HK-2 (cell line): ENCODE data around the gene CERS3.

Experiments used
- DNase-seq: peaks from one replicate; pipeline ENCODE4 v3.0.0-alpha.2; 2018; ENCODE audit not compliant: unreplicated experiment

The CERS3 gene

DNA sequence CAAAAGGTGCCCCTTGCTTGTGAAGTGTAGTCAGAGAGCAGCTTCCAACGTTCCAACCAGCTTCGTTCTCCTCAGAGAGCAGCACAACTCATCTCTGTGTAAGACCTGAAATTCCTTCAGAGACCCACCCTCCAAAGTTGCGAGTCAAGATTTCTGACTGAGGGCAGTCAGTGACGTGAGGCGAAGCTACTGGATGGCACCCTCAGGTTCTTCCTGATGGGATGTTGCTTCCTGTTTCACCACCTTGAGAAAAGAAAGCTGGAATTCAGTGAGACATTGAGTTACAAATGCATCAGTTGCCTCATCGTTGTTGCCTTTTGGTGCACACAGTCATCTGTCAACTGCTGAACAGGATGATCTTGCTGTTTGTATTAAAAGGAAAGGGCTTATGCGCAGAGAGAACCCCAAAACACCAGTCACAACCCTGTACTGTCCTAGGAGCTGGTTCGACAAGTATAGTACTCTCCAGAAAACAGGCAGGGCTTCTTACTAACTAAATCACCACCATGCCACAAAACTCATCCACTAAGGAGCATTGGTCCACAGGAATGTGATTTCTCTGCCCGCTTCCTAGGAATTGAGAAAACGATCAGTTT is at the start of gene CERS3:
Gene CERS3 (minus strand): TSS at position 118 of the 596 bp plus-strand sequence. CDS start 27,101 bp downstream, outside the sequence.
- DNase-seq: no peak

DNA sequence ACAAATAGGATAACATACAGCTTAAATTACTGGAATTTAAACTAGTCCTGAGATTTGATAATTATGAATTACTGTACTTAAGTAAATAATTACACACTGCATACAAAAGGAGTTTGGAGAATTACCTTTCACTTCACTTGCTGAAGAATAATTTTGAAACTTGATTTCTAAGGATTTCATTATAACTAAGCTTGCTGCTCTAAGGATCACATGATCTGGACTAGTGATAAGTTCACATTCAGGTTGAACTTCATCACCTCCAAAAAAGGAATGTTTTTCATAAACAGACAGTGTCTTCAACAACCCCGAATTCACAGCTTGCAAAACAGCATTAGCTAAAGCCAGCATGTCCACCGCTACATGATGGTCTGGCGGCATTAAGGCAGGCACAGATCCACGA is 44.8 kb upstream of the CERS3 start:
- no peak for DNase-seq

DNA sequence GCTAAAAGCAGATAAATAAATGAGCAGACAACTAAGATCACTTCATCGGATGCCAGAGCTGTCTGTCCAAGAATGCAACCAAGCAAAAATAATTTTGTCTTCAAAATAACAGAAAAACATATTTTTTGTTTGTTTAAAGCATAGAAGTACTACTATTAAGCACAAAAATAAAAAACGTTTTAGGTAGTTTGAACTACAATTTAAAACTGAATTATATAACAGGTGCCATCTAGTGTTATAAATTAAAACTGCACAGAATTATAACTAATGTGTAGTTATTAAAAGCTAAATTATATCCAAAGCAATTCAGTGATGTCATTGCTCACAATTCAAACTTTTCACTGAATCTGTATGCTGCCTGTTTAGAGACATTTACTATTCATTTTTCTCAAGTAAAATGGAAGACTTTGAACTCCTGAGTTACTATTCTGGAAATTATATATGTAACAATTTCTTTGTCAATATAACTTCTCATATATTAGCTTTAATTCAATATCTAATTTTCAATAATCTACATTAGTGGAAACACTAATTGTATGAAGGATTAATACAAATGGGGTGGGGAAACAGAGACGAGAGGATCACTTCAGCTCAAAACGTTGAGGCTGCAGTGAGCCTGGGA is 43.7 kb upstream of the CERS3 start:
- DNase-seq: no peak

DNA sequence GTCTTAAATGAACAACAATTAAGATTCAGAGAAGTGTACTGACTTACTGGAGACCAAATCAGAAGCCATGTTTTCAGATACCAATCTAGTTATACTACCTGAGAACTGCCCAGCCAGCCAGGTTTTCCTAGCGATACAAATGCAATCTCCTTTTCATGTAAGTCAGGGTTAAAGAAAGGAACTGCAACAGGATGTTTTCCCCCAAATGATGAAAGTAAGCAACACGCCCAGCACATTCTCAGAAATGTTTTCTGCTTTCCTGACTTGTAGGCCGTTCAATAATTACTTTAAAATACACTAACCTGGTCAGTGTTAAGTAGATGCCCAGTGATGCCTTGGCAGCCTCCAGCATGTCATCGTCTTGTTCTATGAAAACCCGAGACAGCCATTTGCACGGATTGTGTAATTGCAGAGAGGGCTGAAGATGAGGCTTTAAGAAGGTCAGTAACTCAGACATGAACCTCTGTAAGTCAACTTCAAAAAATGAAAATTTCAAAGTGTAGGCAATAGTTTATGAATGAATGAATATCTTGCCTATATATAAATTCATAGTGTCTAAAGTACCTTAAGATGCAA is 42.9 kb upstream of the CERS3 start:
- no peak for DNase-seq

DNA sequence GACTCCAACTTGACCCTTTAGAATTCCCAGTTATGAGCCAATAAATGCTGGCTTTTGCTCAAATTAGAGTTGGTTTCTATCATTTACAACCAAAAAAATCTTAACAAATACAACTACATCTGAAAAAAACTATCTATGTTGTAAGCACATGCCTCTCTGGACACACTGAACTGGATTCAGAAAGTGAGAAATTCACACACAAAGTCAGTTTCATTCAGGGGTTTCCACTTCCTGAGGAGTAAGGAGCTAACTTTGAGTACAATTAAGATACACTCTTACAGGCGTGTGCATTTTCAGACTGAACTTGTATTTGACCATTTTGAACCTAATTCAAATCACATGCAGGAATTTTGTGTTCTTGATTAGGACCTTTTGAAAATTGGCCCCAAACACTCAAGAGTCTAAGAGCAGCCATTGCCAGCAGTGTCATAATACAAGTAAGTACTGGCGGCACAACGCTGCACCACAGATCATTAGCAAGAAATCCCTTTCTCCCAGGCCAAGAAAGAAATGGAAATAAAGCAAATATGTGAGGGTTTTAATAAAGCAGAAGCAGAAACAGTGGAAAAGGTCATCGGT is 42.1 kb upstream of the CERS3 start:
- no peak for DNase-seq

DNA sequence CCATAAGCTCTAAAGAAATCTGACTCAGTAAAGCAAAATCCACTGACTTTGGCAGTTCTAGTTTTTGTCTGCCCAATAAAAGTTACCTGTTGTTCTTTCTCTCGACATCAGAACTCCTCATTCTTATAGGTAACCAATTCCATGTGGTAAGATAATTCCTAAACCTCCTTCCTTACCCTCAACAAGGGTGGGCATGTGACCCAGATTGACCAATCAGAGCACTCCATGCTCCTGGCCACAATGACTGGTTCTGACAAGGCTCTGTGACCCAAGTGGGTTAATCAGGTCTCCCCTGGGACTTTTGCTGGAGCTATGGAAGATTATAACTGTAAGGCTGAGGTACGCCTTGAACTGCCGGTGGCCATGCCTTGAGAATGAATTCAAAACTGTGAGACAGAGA is 41.5 kb upstream of the CERS3 start:
- no peak for DNase-seq

DNA sequence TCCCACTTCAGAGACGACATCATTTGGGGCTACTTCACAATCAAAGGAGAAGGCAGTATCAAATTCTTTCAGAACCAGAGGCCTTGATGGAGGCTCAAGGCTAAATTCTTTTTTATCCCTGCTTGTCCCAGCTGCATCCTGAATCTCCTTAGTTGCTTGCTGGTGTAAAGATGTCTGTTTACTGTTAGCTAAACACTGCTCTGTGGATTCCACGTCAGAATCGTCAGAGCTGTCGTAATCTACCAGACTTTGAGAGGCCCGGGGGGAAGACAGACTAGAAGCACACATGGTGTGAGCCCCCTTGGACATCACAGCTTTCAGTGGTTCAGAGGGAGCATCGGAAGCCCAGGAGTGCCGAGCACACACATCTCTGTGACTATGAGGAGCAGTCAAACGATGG is 40.6 kb upstream of the CERS3 start:
- DNase-seq: no peak

DNA sequence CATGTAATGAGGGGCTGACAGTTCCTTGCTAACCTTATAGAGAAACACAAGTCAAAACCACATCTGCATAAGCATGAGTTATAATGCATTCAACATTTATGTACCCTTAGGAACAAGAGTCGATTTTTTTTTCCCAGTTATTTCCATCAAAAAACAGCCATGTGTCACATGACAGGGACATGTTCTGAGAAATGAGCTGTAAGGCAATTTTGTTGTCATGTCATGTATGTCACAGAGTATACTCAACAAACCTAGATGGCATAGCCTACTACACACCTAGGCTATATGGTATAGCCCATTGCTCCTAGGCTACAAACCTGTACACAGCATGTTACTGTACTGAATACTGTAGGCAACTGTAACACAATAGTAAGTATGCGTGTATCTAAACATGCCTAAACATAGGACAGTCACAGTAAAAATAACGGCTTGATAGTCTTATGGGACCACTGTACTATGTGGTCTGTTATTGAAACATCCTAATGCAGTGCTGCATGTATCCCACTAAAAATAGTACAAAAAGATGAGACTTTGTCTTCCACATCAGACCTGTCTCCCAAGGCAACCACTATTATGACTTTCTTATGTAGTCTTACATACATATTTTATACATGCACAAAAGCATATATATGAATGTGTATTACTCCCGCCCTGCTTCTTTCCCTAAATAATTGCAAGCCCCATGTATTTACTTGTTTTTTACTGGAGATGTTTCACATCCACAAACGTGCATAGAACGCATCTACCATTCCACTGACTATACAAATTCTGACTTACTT is 38.3 kb upstream of the CERS3 start:
- no peak for DNase-seq

DNA sequence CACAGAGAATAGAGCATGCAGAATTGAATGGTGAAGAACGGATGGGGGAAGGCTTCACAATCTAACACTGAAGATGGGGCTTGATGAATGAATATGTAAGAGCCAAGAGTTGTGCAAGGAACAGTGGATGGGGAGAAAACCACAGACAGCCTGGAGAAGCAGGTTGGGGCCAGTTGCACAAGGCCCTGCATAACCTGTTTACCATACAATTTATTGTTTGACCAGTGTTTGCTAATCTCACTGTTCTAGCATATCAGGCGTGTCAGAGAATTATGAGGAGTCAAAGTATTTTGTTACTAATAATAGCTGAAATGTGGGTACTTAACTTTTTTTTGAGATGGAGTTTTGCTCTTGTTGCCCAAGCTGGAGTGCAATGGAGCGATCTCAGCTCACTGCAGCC is 36.8 kb upstream of the CERS3 start:
- DNase-seq: no peak

DNA sequence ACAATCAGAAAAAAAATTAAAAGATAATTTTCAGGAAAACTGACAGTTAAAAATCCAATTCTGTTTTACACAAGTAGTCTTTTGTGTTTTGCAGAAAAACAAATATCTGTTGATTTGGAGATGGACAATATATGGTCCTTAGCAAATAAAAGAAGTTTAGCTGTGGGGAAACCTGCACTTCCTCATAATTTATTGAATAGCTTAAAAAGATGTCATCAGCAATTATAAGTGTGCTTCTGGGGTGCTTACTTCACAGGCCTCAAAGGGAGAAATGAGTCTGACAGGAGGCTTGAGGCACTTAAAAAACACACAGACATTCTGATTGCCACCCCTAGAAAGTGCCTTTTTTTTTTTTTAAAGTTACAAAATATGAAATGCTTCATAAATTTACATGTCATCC is 31.6 kb upstream of the CERS3 start:
- DNase-seq: no peak

DNA sequence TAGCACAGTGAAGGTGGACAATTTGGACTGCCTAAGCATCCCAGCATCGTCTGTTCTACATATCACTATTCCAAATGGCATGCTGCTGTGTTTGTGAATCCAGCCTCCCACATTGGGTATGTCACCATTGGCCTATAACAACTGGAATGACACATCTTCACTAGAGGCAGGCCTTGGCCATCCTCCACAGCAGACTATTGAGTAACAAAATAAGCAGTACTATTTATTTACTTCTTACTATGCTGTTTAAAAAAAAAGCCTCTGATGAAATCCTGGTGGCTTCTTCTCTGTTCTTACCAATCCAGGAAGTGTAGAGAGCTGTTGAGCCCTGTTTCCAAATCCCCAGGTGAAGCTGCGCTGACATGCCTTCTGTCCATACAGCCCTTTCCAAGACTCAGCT is 30.6 kb upstream of the CERS3 start:
- DNase-seq: no peak

DNA sequence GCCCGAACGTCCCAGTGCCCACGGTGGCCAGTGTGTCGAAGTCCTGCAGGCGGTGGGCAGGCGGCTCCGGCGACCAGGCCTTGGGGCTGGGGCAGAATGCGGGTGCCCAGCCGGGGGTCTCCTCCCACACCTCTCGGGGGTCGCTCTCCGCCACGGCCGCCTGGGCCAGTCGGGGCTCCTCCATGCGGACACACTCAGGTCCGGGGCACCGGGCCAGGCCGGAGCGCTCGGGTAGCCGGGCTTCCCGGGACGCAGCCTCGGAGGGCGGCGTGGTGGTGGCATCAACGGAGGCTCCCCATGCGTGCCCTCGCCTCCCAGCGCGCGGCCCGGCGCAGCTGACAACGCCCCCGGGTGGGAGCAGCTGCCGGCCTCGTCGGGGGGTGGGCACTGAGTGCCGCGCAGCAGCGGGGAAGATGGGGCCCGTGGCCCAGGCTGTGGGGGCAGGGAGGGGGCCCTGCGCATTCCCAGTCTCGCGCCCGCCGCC is 30.1 kb upstream of the CERS3 start:
- no peak for DNase-seq

DNA sequence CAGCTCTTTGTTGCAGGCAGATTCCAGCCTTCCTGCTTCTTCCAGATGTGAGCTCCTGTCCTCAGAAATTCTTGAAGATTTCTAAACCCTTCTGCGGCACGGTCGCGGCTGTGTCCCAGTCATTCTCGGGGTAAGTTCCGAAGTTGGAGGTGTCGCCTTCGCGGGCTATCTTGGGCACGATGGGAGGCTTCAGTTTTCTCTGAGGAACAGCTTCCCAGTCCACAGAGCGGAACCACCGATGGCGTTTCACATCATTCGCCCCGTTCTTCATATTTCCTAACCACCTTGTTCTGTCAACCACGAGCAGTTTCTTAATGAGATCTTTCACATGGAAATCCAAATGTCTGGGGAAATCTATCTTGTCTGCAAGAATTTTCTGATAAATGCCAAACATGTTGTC is 24.7 kb upstream of the CERS3 start:
- DNase-seq: no peak

DNA sequence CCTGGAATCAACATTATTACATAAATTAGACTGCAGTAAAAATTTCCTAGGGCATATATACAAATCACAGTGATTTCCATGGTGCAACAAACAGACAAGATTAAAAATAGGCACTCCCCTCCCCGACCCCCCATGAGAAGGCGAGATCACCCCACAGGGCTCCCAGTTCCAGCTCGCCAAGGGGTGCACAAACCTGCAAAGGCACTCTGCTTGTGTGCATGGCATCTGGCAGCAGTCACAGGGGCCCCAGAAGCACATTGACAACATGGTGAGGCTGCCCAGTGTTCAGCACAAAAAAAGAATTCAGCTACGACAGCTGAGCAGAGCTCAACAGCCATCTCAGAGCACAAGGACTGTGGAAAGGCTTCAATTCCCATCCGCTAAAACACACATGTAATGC is 19.2 kb upstream of the CERS3 start:
- DNase-seq: no peak

DNA sequence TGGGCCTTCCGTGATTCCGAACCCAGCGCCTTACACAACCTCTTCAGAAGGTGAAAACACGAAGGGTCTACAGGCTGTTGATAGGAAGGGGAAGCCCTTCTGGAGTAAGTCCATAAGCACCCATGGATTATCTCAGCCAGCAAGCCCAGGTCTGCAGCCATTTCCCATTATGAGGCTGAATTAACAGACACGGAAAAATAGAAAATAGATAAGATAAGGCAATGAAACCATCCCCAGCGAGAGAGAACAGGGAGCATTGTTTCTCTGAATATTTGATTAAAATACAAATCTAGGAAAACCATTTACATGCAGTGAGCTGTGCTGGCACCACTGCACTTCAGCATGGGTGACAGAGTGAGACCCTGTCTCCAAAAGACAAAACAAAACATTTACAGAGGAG is 16.2 kb upstream of the CERS3 start:
- no peak for DNase-seq

DNA sequence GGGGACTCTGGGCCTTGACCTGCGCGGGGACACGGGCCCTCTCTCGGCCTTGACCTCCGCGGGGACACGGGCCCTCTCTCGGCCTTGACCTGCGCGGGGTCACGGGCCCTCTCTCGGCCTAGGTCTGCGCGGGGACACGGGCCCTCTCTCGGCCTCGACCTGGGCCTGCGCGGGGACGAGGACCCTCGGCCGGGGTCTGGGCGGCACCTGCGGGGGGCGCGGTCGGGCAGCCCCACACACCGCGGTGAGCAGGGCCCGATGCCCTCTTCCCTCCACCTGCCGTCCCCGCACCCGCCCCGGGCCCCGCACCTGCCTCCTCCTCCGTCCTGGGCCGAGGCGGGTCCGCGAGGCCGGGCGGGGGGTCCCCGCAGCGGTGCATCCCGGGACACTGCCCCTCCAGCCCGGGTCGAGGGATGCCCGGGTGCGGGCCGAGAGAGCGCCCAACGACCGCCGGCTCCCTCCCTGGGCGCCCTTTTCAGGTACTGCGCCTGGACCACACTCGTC is 15.6 kb upstream of the CERS3 start:
- no peak for DNase-seq

DNA sequence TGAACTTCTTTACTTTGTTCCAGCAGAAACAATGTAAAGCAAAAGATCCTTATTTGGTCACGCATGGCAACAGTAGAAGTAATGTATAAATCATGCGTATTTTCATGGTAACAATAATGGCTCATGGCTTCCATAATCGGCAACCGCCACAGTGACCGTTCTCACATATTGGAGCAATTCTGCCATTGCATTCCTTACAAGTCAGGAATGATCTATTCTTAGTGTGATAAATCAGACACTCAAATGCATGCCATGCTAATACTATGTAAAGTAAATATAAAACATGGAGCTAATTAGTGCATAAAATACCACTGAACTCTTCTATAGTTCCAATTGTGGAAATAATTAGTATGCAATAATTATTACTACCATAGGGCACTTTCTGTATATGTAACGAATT is 13.5 kb upstream of the CERS3 start:
- DNase-seq: no peak

DNA sequence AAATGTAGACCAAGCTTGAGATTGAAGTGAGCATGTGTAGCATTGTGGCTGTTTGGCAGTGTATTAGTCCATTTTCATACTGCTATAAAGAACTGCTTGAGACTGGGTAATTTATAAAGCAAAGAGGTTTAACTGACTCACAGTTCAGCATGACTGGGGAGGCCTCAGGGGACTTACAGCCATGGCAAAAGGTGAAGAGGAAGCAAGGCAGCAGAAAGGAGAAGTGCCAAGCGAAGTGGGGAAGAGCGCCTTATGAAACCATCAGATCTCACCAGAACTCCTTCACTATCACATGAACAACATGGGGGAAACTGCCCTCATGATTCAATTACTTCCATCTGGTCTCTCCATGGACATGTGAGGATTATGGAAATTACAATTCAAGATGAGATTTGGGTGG is 8.6 kb upstream of the CERS3 start:
- DNase-seq: no peak

DNA sequence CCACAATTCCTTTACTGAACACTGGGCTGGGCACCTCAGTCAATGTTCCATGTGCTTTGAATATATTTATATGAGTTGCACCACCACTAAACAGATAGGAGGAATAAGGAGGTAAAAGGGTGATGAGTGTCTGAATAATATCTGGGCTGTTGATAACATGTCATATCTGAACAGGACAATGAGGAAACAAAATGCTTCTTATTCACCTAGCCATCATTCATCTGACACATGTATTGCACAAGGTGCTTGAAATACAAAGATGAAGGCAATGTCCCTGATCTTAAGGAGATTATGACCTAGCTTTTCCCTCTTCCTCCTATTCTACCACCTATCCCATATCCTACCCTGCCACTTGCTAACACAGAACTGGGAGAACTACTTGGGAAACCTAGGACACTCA is 8.0 kb upstream of the CERS3 start:
- DNase-seq: no peak

DNA sequence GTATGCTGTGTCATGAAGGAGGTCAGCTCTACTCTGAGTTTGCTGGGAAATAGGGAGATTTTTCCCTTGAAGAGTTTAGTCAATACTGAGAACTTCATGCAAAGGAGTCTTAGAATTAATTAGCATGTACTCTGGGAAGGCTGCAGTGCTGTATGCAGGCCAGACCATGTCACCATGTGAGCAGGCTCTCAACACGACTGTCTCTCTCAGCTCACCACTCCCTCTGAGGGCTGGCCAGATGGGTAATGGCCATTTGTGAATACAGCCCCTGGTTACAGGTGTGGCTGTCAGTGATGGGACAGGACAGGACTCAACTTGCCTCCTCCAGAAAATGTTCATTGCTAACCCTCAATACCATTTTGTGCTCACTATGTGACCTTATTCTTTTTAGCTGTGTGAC is 5.1 kb upstream of the CERS3 start:
- no peak for DNase-seq

DNA sequence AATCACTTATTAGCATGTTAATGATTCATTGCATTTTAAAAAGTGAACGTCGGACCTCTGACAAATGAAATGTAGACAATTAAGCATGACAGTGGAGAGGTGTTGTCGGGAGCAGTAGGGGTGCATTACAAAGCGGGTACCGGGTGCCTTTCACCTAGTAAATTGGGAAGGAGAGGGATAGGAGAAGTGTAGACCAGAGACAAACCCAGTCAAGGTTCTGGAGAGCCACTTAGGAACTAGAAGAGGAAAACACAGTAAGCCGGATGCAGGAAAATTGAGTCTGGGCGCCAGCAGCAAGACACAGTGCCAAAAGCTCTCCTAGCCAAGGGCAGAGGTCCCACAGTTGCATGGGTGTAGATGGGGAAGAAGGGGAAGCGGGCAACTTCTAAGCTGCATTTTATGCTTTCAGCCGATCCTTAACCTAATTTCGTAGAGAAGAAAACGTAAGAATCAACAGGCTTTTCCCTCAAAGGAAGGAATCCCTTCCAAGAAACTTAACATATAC is 3.1 kb upstream of the CERS3 start:
- no peak for DNase-seq

DNA sequence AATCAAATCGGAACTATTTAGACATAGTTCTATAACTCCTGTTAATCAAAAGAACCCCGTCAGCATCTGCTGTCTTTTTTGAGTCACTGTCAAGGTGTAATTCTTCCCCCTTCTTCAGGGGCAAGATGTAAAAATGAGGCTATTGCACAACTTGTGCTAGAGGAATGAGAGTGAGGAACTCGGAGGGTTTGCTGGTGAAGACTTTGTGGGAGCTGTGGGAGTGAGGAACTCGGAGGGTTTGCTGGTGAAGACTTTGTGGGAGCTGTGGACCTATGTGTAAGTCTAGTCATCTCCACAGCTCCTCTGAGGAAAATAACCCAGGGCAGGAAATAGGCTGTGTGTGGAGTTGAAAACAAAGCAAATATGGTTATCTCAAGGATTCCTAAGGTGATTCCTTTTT is 2.5 kb upstream of the CERS3 start:
- DNase-seq: no peak
